GM21526 (cell line): ENCODE results near the gene DTNB.
A peak's percentile ranks its signal among the peaks of the same experiment; 100 is the strongest.

Source experiments
- ATAC-seq: cut with Tn5 transposase; IDR thresholded peaks from one replicate; pipeline ENCODE4 v1.9.1; 2021; ENCODE audit warnings: moderate library complexity; ENCODE audit not compliant: unreplicated experiment, low FRiP score

Gene DTNB

GRCh38 chr2:25358836-25359235 is 314.5 kb downstream of the DTNB start:
- ATAC-seq: no peak

GRCh38 chr2:25358249-25358815 is 315.0 kb downstream of the DTNB start:
- no peak for ATAC-seq

- no peak for ATAC-seq
These were observed 317.3 kb downstream of the DTNB start for GRCh38 chr2:25356088-25356487.

GRCh38 chr2:25355270-25355669 is 318.1 kb downstream of the DTNB start:
- ATAC-seq: no peak

- ATAC-seq: no peak
These were observed 319.3 kb downstream of the DTNB start for GRCh38 chr2:25354116-25354515.

GRCh38 chr2:25349397-25349796 is 324.0 kb downstream of the DTNB start:
- no peak for ATAC-seq

GRCh38 chr2:25347846-25348245 is 325.5 kb downstream of the DTNB start:
- ATAC-seq: no peak

- ATAC-seq: no peak
These were observed 326.1 kb downstream of the DTNB start for GRCh38 chr2:25347205-25347815.

GRCh38 chr2:25343187-25343825 is 330.1 kb downstream of the DTNB start:
- no peak for ATAC-seq

GRCh38 chr2:25342372-25343186 is 330.8 kb downstream of the DTNB start:
- ATAC-seq: peak; percentile 72

GRCh38 chr2:25341753-25342371 is 331.5 kb downstream of the DTNB start, which contains the start of gene DNMT3A:
Gene DNMT3A, minus strand, starts transcription at chr2:25341925. Its CDS starts 27,941 bp downstream, at chr2:25313984.
- peak; percentile 31 for ATAC-seq

- peak; percentile 22 for ATAC-seq
These were observed 332.2 kb downstream of the DTNB start for GRCh38 chr2:25341011-25341727.

- no peak for ATAC-seq
These were observed 333.0 kb downstream of the DTNB start for GRCh38 chr2:25340181-25340921.

GRCh38 chr2:25339791-25340180 is 333.6 kb downstream of the DTNB start:
- ATAC-seq: no peak

- no peak for ATAC-seq
These were observed 334.1 kb downstream of the DTNB start for GRCh38 chr2:25339211-25339674.

- no peak for ATAC-seq
These were observed 335.0 kb downstream of the DTNB start for GRCh38 chr2:25338401-25338800.

GRCh38 chr2:25337891-25338290 is 335.5 kb downstream of the DTNB start:
- no peak for ATAC-seq

GRCh38 chr2:25337276-25337675 is 336.1 kb downstream of the DTNB start:
- no peak for ATAC-seq

- ATAC-seq: no peak
These were observed 337.0 kb downstream of the DTNB start for GRCh38 chr2:25336383-25336841.
